Mucosa of descending colon (tissue), 3 donors: ENCODE data around the gene PTPRN2. TPM values are rescaled to one million over a fixed set of nuclear protein-coding genes. Genes with fewer than 3 reads are reported as not detected.

Experiments
- ATAC-seq: fragments of 200-7000 bp; cut with Tn5 transposase; one replicate; pipeline ENCODE4 v1.9.1; 2020; ENCODE audit warnings: mild to moderate bottlenecking, moderate library complexity
- DNase-seq, 3 donors: peaks; one replicate each; pipeline ENCODE4 v3.0.0-alpha.2; 2020
- H3K36me3 ChIP-seq: fragments of 200-600 bp; one replicate; pipeline ENCODE4 v1.8.0; 2021; ENCODE audit warnings: low read depth, mild to moderate bottlenecking
- H3K4me1 ChIP-seq: fragments of 200-600 bp; one replicate; pipeline ENCODE4 v1.8.0; 2021; ENCODE audit warnings: low read depth, mild to moderate bottlenecking
- H3K4me3 ChIP-seq: fragments of 200-600 bp; one replicate; pipeline ENCODE4 v1.8.0; 2021; ENCODE audit warnings: mild to moderate bottlenecking
- H3K9me3 ChIP-seq: fragments of 200-600 bp; one replicate; pipeline ENCODE4 v1.8.0; 2021; ENCODE audit warnings: mild to moderate bottlenecking
- intact Hi-C, 2 donors: fragments of 100-400 bp; cut with DNase I in 1 of 2; cut with micrococcal nuclease in 1 of 2; formaldehyde crosslinking; loops; one replicate each; pipeline versions ENCODE4 v1.11.0 to v1.11.1; 2022; cut with DNase I, micrococcal nuclease
- total RNA-seq, 3 donors: library from RNA; stranded (reverse); fragmentation: NEBNext Ultra II Directional in 2 of 3; extraction: Animal tissue kit (Norgen Biotek cat#: 25700) in 2 of 3; gene quantifications; one replicate each; pipeline versions ENCODE4 v1.2.1 to v1.2.4, GENCODE V29; 2021 to 2023
- TF ChIP-seq, protein P1 (sequence below): fragments of 200-600 bp; IDR thresholded peaks from one replicate; pipeline ENCODE4 v1.8.0; 2022; ENCODE audit warnings: antibody characterized with exemption, mild to moderate bottlenecking
- donor health status: DM: no; HTN: no; CAD: no; lungs with moderate emphysema.
- donor health status: DM: no; HTN: no; CAD: no.
- donor health status: DM: no; HTN: yes; CAD: no.

The PTPRN2 gene
- total RNA-seq, 3 donors from 2014 or later, result 12.5 to 28.0 (median 26.2) TPM

DNA sequence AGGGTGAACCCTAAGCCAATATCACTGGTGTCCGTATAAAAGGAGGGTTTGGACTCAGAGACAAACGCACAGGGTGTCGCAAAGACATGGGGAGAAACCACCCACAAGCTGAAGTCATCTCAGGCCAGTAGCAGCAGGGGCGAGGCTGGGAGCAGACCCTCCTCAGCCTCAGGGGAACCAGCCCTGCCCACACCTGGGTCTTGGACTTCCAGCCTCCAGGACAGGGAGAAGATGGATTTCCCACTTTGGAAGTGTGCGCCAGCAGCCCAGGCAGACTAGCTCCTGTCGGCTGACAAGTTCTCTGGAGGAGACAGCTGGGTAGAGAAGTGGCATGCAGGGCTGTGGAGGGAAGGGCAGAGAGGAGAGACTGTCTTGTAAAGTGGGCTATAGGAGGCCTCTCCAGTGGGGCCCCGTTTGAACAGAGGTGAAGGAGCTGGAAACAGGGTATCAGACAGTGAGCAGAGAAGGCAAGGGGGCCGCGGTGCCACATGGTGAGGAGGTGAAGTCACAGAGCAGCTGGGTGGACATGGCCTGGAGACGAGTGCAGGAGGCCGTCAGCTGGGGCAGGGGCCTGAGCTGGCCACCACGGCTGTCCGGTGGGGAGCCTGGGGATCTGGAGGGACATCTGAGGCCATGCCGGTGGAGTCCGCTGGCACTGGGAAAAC is 475.6 kb downstream of the PTPRN2 start:
- Histone ChIP-seq H3K4me1 (no peaks in the 10 kb centered on the region), H3K36me3 (no peaks in the 10 kb centered on the region), H3K4me3 (no peak overlapping the region), H3K9me3 (peaks cover 7% of the 10 kb centered on the region)
- DNase-seq, result no peak
- no peak for ATAC-seq
- TF ChIP-seq, protein P1, sequence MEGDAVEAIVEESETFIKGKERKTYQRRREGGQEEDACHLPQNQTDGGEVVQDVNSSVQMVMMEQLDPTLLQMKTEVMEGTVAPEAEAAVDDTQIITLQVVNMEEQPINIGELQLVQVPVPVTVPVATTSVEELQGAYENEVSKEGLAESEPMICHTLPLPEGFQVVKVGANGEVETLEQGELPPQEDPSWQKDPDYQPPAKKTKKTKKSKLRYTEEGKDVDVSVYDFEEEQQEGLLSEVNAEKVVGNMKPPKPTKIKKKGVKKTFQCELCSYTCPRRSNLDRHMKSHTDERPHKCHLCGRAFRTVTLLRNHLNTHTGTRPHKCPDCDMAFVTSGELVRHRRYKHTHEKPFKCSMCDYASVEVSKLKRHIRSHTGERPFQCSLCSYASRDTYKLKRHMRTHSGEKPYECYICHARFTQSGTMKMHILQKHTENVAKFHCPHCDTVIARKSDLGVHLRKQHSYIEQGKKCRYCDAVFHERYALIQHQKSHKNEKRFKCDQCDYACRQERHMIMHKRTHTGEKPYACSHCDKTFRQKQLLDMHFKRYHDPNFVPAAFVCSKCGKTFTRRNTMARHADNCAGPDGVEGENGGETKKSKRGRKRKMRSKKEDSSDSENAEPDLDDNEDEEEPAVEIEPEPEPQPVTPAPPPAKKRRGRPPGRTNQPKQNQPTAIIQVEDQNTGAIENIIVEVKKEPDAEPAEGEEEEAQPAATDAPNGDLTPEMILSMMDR, result no peak
- intact Hi-C loops, result no loop called here

DNA sequence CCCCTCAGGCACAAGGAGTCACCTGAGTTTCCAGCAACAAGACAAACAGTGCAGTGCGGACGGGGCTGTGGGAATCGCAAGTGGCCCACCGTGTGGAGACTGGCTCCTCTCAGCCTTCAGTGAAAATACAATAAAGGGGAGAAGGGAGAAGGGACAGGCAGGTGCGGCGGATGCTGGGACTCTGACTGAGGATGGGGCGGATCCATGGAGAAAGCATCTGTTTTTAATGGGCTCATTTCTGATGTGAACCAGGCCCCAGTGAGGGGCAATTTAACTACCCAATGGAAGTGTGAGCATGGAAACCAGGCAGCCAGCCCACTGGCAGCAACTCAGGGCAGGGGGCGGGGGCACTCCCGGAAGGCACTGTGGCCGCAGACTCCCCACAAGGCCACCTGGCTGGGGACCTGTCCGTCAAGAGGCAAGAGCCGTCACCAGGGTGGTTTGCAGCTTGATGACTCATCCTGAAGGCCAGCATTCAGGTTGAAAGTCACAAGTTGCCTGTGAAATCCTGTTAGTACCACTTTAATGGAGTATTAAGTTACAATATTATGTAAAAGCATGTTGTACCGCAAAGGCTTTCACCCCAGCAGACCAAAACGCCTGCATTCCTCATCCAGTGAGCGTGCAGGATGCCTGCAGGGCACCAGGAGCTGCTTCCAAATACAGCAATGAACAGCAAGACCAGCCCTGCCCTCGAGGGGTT is 476.4 kb downstream of the PTPRN2 start:
- Histone ChIP-seq H3K4me3 (no peak overlapping the region), H3K9me3 (peaks cover under 1% of the 10 kb centered on the region), H3K4me1 (no peaks in the 10 kb centered on the region), H3K36me3 (no peaks in the 10 kb centered on the region)
- no peak for ATAC-seq
- intact Hi-C loops, result no loop called here
- no peak for DNase-seq
- TF ChIP-seq, protein P1, result no peak

DNA sequence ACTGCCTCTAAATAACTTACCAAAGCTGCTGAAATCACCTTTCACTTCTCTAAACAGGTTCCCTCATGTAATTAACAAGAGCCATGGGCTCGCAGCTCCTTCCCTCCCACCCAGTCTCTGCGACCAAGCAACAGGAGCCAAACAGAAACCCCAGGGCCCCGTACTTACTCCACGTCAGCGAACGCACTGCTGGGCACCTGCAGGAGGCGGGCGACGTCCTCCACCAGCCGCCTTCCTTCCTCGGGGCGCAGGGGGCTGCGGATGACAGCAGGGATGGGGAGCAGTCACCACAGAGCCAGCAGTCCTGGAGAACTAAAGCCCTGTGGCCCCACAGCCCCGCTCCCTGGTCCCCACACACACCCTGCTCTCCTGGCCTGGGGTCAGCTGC is 477.0 kb downstream of the PTPRN2 start:
- intact Hi-C loops, result no loop called here
- Histone ChIP-seq H3K36me3 (no peaks in the 10 kb centered on the region), H3K4me3 (no peak overlapping the region), H3K4me1 (no peaks in the 10 kb centered on the region), H3K9me3 (no peaks in the 10 kb centered on the region)
- ATAC-seq, result no peak
- TF ChIP-seq, protein P1, result no peak
- no peak for DNase-seq

DNA sequence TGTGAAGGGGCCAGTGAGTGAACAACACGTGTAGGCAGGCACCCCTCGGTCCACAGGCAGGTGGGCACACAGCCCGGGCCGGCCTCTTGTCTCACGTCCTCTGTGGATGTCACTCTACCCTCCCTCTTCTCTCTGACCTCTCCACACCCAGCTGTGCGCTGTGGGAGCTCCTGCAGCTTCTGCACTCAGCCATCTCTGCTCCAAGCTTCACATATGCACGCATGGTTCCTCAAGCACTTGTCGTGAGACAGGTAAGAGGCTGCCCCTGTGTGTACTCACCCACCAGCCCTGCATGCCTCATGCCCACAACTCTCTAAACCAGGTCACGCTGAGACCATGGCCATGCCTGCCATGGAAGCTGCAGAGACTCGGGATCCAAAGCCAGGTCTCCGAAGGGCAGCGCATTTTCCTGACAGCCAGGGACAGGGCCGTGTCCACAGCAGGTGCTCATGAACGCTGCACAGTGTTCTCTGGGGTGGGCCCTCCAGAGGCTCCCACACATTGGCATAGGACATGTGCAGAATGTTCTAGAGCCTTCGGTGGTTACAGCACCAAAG is 477.5 kb downstream of the PTPRN2 start:
- Histone ChIP-seq H3K4me1 (no peaks in the 10 kb centered on the region), H3K36me3 (no peaks in the 10 kb centered on the region), H3K9me3 (no peaks in the 10 kb centered on the region), H3K4me3 (no peak overlapping the region)
- no peak for ATAC-seq
- intact Hi-C loops, result no loop called here
- TF ChIP-seq, protein P1, result no peak
- DNase-seq, result no peak

DNA sequence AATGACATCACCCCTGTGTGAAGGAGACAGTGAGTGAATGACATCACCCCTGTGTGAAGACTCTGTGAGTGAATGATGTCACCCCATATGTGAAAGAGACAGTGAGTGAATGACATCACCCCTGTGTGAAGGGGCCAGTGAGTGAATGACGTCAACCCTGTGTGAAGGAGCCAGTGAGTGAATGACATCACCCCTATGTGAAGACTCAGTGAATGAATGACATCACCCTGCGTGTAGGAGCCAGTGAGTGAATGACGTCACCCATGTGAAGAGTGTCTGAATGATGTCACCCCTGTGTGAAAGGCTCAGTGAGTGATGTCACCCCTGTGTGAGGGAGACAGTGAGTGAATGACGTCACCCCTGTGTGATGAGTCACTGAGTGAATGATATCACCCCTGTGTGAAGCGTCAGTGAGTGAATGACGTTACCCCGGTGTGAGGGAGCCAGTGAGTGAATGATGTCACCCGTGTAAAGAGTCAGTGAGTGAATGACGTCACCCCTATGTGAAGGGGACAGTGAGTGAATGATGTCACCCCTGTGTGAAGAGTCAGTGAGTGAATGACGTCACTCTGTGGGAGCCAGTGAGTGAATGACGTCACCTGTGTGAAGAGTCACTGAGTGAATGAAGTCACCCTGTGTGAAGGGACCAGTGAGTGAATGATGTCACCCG is 478.1 kb downstream of the PTPRN2 start:
- ATAC-seq (no peak), DNase-seq (no peak)
- intact Hi-C loops, result no loop called here
- H3K9me3 ChIP-seq, result no peaks in the 10 kb centered on the region
- H3K4me3 ChIP-seq, result no peak overlapping the region
- no peaks in the 10 kb centered on the region for H3K36me3 ChIP-seq
- H3K4me1 ChIP-seq, result no peaks in the 10 kb centered on the region
- TF ChIP-seq, protein P1, result no peak
